HEK293 (cell line): Measurements from ENCODE around the gene VTI1B.

Experiments used
- CTCF ChIA-PET: fragments of 350-600 bp; formaldehyde crosslinking; extraction: SDS; loops from one replicate; lab custom pipeline; 2021; ENCODE audit warnings: antibody characterized with exemption; lab: Yijun Ruan, JAX
- POLR2A ChIA-PET: fragments of 300-600 bp; formaldehyde crosslinking; extraction: SDS; loops from one replicate; lab custom pipeline; 2020; ENCODE audit warnings: antibody characterized with exemption, inconsistent platforms; lab: Yijun Ruan, JAX
- H3K27ac ChIP-seq: fragments of 200-500 bp; sonication (Bioruptor generic); 2 replicates; pipeline ENCODE4 v1.5.1; 2014; ENCODE audit warnings: low read depth, low read length, control low read depth, inconsistent platforms; ENCODE audit errors: extremely low read depth
- H3K36me3 ChIP-seq, 2 experiments: fragments of 200-500 bp in 1 of 2; sonication (Bioruptor generic) in 1 of 2; 1 replicate in 1 of 2; 2 replicates in 1 of 2; pipeline ENCODE4 v1.5.1; 2014 to 2017; ENCODE audit warnings: inconsistent platforms in 2 of 2, low read length in 2 of 2; ENCODE audit not compliant: control insufficient read depth in 2 of 2, insufficient read depth in 1 of 2
- H3K4me1 ChIP-seq: fragments of 200-500 bp; sonication (Bioruptor generic); 2 replicates; pipeline ENCODE4 v1.5.1; 2014; ENCODE audit warnings: mild to moderate bottlenecking, low read length, inconsistent platforms; ENCODE audit not compliant: control insufficient read depth, insufficient read depth
- H3K4me3 ChIP-seq: 2 replicates; pipeline ENCODE4 v1.5.1; 2011; ENCODE audit warnings: low read depth, mild to moderate bottlenecking, control low read depth, low read length, moderate library complexity
- H3K9me3 ChIP-seq: fragments of 200-500 bp; sonication (Bioruptor generic); 2 replicates; pipeline ENCODE4 v1.5.1; 2014; ENCODE audit warnings: low read depth, low read length, inconsistent platforms; ENCODE audit not compliant: control insufficient read depth, insufficient read depth
- KLF10 ChIP-seq: fragments of 450-650 bp; IDR thresholded peaks from 2 replicates; pipeline ENCODE4 v1.5.1; 2018; ENCODE audit warnings: missing biosample characterization, mild to moderate bottlenecking, missing genetic modification characterization
- PRDM6 ChIP-seq: fragments of 450-650 bp; formaldehyde crosslinking; IDR thresholded peaks from 2 replicates; pipeline ENCODE4 v1.5.1; 2017; ENCODE audit warnings: missing biosample characterization, missing genetic modification characterization
- TSHZ1 ChIP-seq: fragments of 450-650 bp; formaldehyde crosslinking; IDR thresholded peaks from 2 replicates; pipeline ENCODE4 v1.5.1; 2016; ENCODE audit warnings: missing biosample characterization, missing genetic modification characterization, borderline replicate concordance
- YY1 ChIP-seq: fragments of 450-650 bp; formaldehyde crosslinking; IDR thresholded peaks from 2 replicates; pipeline ENCODE4 v1.5.1; 2018; ENCODE audit warnings: missing biosample characterization, missing genetic modification characterization
- ZBTB1 ChIP-seq: fragments of 450-650 bp; formaldehyde crosslinking; IDR thresholded peaks from 2 replicates; pipeline ENCODE4 v1.5.1; 2016; ENCODE audit warnings: missing biosample characterization, missing genetic modification characterization
- ZBTB48 ChIP-seq: fragments of 450-650 bp; formaldehyde crosslinking; IDR thresholded peaks from 2 replicates; pipeline ENCODE4 v1.5.1; 2016; ENCODE audit warnings: missing biosample characterization, missing genetic modification characterization
- ZIC2 ChIP-seq: fragments of 450-650 bp; formaldehyde crosslinking; IDR thresholded peaks from 2 replicates; pipeline ENCODE4 v1.5.1; 2016; ENCODE audit warnings: missing biosample characterization, missing genetic modification characterization
- ZNF155 ChIP-seq: fragments of 450-650 bp; formaldehyde crosslinking; IDR thresholded peaks from 2 replicates; pipeline ENCODE4 v1.5.1; 2016; ENCODE audit warnings: missing biosample characterization, missing genetic modification characterization
- ZNF202 ChIP-seq: fragments of 450-650 bp; formaldehyde crosslinking; IDR thresholded peaks from 2 replicates; pipeline ENCODE4 v1.5.1; 2016; ENCODE audit warnings: missing biosample characterization, missing genetic modification characterization, borderline replicate concordance
- ZNF23 ChIP-seq: fragments of 450-650 bp; formaldehyde crosslinking; IDR thresholded peaks from 2 replicates; pipeline ENCODE4 v1.5.1; 2016; ENCODE audit warnings: missing biosample characterization, missing genetic modification characterization, borderline replicate concordance
- ZNF302 ChIP-seq: fragments of 450-650 bp; formaldehyde crosslinking; IDR thresholded peaks from 2 replicates; pipeline ENCODE4 v1.5.1; 2016; ENCODE audit warnings: missing biosample characterization, missing genetic modification characterization, low read depth
- ZNF366 ChIP-seq: fragments of 450-650 bp; formaldehyde crosslinking; conservative IDR thresholded peaks from 2 replicates; pipeline ENCODE4 v1.5.1; 2016; ENCODE audit warnings: missing biosample characterization, missing genetic modification characterization
- ZNF404 ChIP-seq: fragments of 450-650 bp; formaldehyde crosslinking; IDR thresholded peaks from 2 replicates; pipeline ENCODE4 v1.5.1; 2017; ENCODE audit warnings: missing biosample characterization, missing genetic modification characterization
- ZNF423 ChIP-seq: fragments of 450-650 bp; formaldehyde crosslinking; IDR thresholded peaks from 2 replicates; pipeline ENCODE4 v1.5.1; 2016; ENCODE audit warnings: missing biosample characterization, missing genetic modification characterization
- ZNF426 ChIP-seq: fragments of 450-650 bp; formaldehyde crosslinking; IDR thresholded peaks from 2 replicates; pipeline ENCODE4 v1.5.1; 2017; ENCODE audit warnings: missing biosample characterization, missing genetic modification characterization, mild to moderate bottlenecking, inconsistent platforms, moderate library complexity
- ZNF560 ChIP-seq: fragments of 450-650 bp; formaldehyde crosslinking; IDR thresholded peaks from 2 replicates; pipeline ENCODE4 v1.5.1; 2017; ENCODE audit warnings: missing biosample characterization, missing genetic modification characterization, borderline replicate concordance
- ZNF580 ChIP-seq: fragments of 450-650 bp; formaldehyde crosslinking; IDR thresholded peaks from 2 replicates; pipeline ENCODE4 v1.5.1; 2016; ENCODE audit warnings: missing biosample characterization, missing genetic modification characterization
- ZNF585B ChIP-seq: fragments of 450-650 bp; formaldehyde crosslinking; IDR thresholded peaks from 2 replicates; pipeline ENCODE4 v1.5.1; 2016; ENCODE audit warnings: missing biosample characterization, missing genetic modification characterization
- ZNF621 ChIP-seq: fragments of 450-650 bp; formaldehyde crosslinking; IDR thresholded peaks from 2 replicates; pipeline ENCODE4 v1.5.1; 2017; ENCODE audit warnings: missing biosample characterization, missing genetic modification characterization
- ZNF623 ChIP-seq: fragments of 450-650 bp; formaldehyde crosslinking; IDR thresholded peaks from 2 replicates; pipeline ENCODE4 v1.5.1; 2016; ENCODE audit warnings: missing biosample characterization, missing genetic modification characterization
- ZNF654 ChIP-seq: fragments of 450-650 bp; formaldehyde crosslinking; IDR thresholded peaks from 2 replicates; pipeline ENCODE4 v1.5.1; 2016; ENCODE audit warnings: low read depth, missing biosample characterization, missing genetic modification characterization
- ZNF76 ChIP-seq: fragments of 450-650 bp; formaldehyde crosslinking; IDR thresholded peaks from 2 replicates; pipeline ENCODE4; 2016; ENCODE audit warnings: low read depth, missing biosample characterization, missing genetic modification characterization, borderline replicate concordance
- ZSCAN30 ChIP-seq: fragments of 450-650 bp; IDR thresholded peaks from 2 replicates; pipeline ENCODE4 v1.5.1; 2018; ENCODE audit warnings: missing biosample characterization, mild to moderate bottlenecking, missing genetic modification characterization, moderate library complexity

Gene VTI1B

GRCh38 chr14:67618617-67619063 lies 55.8 kb downstream of the VTI1B start:
- POLR2A ChIA-PET: interaction anchor here (0.6 to 1.2 kb wide), 4 partner anchors 48 to 579 kb away, joined by 3 to 5 read pairs (median 4); partner anchors contain the start of gene RDH11
- H3K9me3 ChIP-seq: no peaks in the 10 kb centered on the region
- no peak for TF ChIP-seq ZNF560
- no peak for TF ChIP-seq ZNF302 (tag by site-specific recombination)
- peak; percentile 71 for TF ChIP-seq ZNF654 (tag by site-specific recombination)
- peak; percentile 65; the same call in 1 of the 2 replicates for TF ChIP-seq KLF10 (tag by site-specific recombination)
- no peak for TF ChIP-seq ZNF76 (tag by site-specific recombination)
- no peak for TF ChIP-seq ZNF155 (tag by site-specific recombination)
- no peak for TF ChIP-seq ZBTB48 (tag by site-specific recombination)
- TF ChIP-seq ZNF366: no peak
- no peak for TF ChIP-seq ZNF580 (tag by site-specific recombination)
- no peak for TF ChIP-seq ZNF23 (tag by site-specific recombination)
- TF ChIP-seq ZSCAN30: peak; percentile 30; the same call in 1 of the 2 replicates
- TF ChIP-seq ZNF621 (tag by site-specific recombination): no peak
- no peak for TF ChIP-seq ZNF426 (tag by site-specific recombination)
- TF ChIP-seq PRDM6 (tag by site-specific recombination): peak; percentile 84
- no peak for TF ChIP-seq ZNF202 (tag by site-specific recombination)
- TF ChIP-seq YY1 (tag by site-specific recombination): no peak
- TF ChIP-seq ZNF423 (tag by site-specific recombination): no peak
- H3K4me3 ChIP-seq: no peak overlapping the region
- CTCF ChIA-PET: interaction anchor here (0.6 to 3.9 kb wide), 24 partner anchors 9 to 881 kb away, joined by 3 to 47 read pairs (median 3); partner anchors contain the start of genes ATP6V1D and EIF2S1
- H3K36me3 ChIP-seq: no peaks in the 10 kb centered on the region
- H3K27ac ChIP-seq: no peak overlapping the region
- peaks cover 13% of the 10 kb centered on the region for H3K4me1 ChIP-seq

- ChIA-PET POLR2A (interaction anchor here (1.4 kb wide), 1 partner anchor 10 kb away, joined by 6 read pairs; the partner anchor contains the start of gene PIGH), CTCF (interaction anchor here (0.8 to 3.3 kb wide), 2 partner anchors 10 to 84 kb away, joined by 3 to 15 read pairs; partner anchors contain the start of gene PIGH)
- TF ChIP-seq ZNF585B (no peak), ZBTB1 (tag by site-specific recombination) (no peak), TSHZ1 (tag by site-specific recombination) (no peak), ZNF623 (tag by site-specific recombination) (no peak), ZIC2 (no peak), ZNF404 (tag by site-specific recombination) (no peak)
- no peaks in the 10 kb centered on the region for H3K4me1 ChIP-seq
- no peak overlapping the region for H3K27ac ChIP-seq
- H3K9me3 ChIP-seq: no peaks in the 10 kb centered on the region
- no peak overlapping the region for H3K4me3 ChIP-seq
- no peaks in the 10 kb centered on the region for H3K36me3 ChIP-seq
These were observed 63.9 kb downstream of the VTI1B start for GRCh38 chr14:67610491-67610890.
